ENCODE results near the gene SBNO1. TPM values are rescaled to one million over a fixed set of nuclear protein-coding genes. Genes with fewer than 3 reads are reported as not detected.
"Not testable (repeated sequence)": the region's sequence is repeated elsewhere in the genome, so short reads cannot be mapped to it uniquely, and the experiment has no call there.

Gene SBNO1
- total RNA-seq, 1 donor from 2014 or later = 26.1 TPM

GRCh38 chr12:123250471-123251383 lies 113.9 kb downstream of the SBNO1 start:
- DNase-seq (ENCODE audit: low read depth) (peak; percentile 96), FAIRE-seq (no peak)
- TF ChIP-seq, protein P1, sequence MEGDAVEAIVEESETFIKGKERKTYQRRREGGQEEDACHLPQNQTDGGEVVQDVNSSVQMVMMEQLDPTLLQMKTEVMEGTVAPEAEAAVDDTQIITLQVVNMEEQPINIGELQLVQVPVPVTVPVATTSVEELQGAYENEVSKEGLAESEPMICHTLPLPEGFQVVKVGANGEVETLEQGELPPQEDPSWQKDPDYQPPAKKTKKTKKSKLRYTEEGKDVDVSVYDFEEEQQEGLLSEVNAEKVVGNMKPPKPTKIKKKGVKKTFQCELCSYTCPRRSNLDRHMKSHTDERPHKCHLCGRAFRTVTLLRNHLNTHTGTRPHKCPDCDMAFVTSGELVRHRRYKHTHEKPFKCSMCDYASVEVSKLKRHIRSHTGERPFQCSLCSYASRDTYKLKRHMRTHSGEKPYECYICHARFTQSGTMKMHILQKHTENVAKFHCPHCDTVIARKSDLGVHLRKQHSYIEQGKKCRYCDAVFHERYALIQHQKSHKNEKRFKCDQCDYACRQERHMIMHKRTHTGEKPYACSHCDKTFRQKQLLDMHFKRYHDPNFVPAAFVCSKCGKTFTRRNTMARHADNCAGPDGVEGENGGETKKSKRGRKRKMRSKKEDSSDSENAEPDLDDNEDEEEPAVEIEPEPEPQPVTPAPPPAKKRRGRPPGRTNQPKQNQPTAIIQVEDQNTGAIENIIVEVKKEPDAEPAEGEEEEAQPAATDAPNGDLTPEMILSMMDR (IDR thresholded peaks at IDR 0.05; ENCODE audit: insufficient read depth, low read length, severe bottlenecking) = no peak
- H3K27me3 ChIP-seq (ENCODE audit: control insufficient read depth, insufficient read depth, low read length) = no peaks in the 10 kb centered on the region
- H3K36me3 ChIP-seq (ENCODE audit: control insufficient read depth, insufficient read depth, low read length) = peaks cover 10% of the 10 kb centered on the region
- H3K4me3 ChIP-seq (ENCODE audit: low read depth, low read length) = no peak overlapping the region

- H3K27me3 ChIP-seq (ENCODE audit: control insufficient read depth, insufficient read depth, low read length); H3K4me3 ChIP-seq (ENCODE audit: low read depth, low read length); FAIRE-seq; DNase-seq (ENCODE audit: low read depth); H3K36me3 ChIP-seq (ENCODE audit: control insufficient read depth, insufficient read depth, low read length): not testable (repeated sequence)
Observed at GRCh38 chr12:123248996-123249741, 115.5 kb downstream of the SBNO1 start.

DNA sequence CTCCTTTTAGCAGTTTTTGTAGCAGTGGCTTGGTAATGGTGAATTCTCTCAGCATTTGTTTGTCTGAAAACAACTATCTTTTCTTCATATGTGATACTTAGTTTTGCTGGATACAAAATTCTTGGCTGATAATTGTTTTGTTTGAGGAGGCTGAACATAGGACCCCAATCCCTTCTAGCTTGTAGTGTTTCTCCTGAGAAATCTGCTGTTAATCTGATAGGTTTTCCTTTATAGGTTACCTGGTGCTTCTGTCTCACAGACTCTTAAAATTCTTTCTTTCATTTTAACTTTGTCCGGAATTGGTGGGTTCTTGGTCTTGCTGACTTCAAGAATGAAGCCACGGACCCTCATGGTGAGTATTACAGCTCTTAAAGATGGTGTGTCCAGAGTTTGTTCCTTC lies 116.5 kb downstream of the SBNO1 start:
- not testable (repeated sequence) for FAIRE-seq; H3K27me3 ChIP-seq (ENCODE audit: control insufficient read depth, insufficient read depth, low read length); DNase-seq (ENCODE audit: low read depth); H3K36me3 ChIP-seq (ENCODE audit: control insufficient read depth, insufficient read depth, low read length); H3K4me3 ChIP-seq (ENCODE audit: low read depth, low read length)

DNA sequence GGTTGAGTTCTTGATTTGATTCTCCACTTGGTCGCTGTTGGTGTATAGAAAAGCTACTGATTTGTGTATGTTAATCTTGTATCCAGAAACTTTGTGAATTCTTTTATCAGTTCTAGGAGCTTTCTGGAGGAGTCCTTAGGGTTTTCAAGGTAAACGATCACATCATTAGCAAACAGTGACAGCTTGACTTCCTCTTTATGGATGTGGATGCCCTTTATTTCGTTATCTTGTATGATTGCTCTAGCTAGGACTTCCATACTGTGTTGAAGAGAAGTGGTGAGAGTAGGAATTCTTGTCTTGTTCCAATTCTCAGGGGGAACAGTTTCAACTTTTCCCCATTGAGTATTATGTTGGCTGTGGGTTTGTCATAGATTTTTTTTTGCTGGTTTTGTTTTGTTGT lies 119.0 kb downstream of the SBNO1 start:
- TF ChIP-seq, protein P1 (IDR thresholded peaks at IDR 0.05; ENCODE audit: insufficient read depth, low read length, severe bottlenecking) = no peak
- FAIRE-seq (no peak), DNase-seq (ENCODE audit: low read depth) (no peak)
- peaks cover 1% of the 10 kb centered on the region for H3K36me3 ChIP-seq (ENCODE audit: control insufficient read depth, insufficient read depth, low read length)
- H3K27me3 ChIP-seq (ENCODE audit: control insufficient read depth, insufficient read depth, low read length) = no peaks in the 10 kb centered on the region
- H3K4me3 ChIP-seq (ENCODE audit: low read depth, low read length) = no peak overlapping the region

DNA sequence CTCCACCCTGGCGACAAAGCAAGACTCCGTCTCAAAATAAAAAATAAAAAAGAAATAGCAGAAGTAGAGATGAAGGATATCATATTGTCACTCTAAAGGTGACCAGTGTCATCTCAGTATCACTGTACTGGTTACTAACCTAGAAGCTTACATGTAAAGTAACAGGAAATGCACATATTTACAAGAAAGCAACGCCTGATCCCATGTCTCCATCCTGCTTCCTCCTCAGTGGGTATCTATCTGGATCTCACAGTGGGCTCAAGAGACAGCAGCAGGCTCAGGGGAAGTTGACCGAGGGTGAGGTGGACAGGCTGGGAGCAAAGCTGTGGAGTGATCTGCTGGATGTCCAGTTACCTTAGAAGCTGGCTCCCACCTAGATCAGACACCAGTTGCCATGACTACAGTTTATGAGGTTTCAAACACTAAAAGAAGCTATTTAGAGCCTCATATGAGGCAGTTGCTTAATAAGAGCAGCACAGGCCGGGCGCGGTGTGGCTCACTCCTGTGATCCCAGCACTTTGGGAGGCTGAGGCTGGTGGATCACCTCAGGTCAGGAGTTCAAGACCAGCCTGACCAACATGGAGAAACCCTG lies 120.9 kb downstream of the SBNO1 start:
- no peak for DNase-seq (ENCODE audit: low read depth)
- TF ChIP-seq, protein P1 (IDR thresholded peaks at IDR 0.05; ENCODE audit: insufficient read depth, low read length, severe bottlenecking) = no peak
- H3K4me3 ChIP-seq (ENCODE audit: low read depth, low read length) = no peak overlapping the region
- no peaks in the 10 kb centered on the region for H3K27me3 ChIP-seq (ENCODE audit: control insufficient read depth, insufficient read depth, low read length)
- no peak for FAIRE-seq
- H3K36me3 ChIP-seq (ENCODE audit: control insufficient read depth, insufficient read depth, low read length) = peaks cover 1% of the 10 kb centered on the region

GRCh38 chr12:123242116-123242904 lies 122.3 kb downstream of the SBNO1 start:
- Histone ChIP-seq H3K36me3 (ENCODE audit: control insufficient read depth, insufficient read depth, low read length) (peaks cover 1% of the 10 kb centered on the region), H3K27me3 (ENCODE audit: control insufficient read depth, insufficient read depth, low read length) (no peaks in the 10 kb centered on the region), H3K4me3 (ENCODE audit: low read depth, low read length) (no peak overlapping the region)
- FAIRE-seq = no peak
- no peak for DNase-seq (ENCODE audit: low read depth)
- TF ChIP-seq, protein P1 (IDR thresholded peaks at IDR 0.05; ENCODE audit: insufficient read depth, low read length, severe bottlenecking) = no peak
